ENCODE results near the gene C22orf42.

DNA sequence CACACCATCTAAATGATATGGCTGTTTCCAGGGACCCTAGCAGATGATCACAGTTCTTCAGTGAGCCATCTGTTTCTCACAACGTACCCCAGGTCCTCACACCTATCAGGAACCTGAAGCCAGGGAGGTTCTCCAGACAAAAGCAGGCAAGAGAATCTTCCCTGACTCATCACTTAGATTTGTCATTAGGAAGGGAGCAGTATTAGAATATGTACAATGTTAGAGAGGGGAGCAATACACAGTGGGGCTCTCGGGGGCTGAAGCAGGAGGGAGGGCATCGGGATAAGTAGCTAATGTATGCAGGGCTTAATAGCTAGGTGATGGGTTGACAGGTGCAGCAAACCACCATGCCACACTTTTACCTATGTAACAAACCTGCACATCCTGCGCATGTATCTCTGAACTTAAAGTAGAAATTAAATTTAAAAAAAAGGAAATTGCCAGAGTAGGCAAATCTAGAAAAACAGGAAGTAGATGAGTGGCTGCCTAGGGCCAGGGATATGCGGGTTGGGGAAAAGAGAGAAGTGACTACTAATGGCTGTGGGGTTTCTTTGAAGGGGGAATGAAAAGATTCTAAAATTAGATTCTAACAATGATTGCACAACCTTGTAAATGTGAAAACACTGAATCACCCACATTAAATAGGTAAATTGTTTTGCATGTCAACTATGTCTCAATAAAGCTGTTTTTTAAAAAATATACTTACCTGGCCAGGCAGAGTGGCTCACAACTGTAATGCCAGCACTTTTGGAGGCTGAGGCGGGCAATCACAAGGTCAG, 14.4 kb downstream of the C22orf42 start:
- TF ChIP-seq, protein P1, sequence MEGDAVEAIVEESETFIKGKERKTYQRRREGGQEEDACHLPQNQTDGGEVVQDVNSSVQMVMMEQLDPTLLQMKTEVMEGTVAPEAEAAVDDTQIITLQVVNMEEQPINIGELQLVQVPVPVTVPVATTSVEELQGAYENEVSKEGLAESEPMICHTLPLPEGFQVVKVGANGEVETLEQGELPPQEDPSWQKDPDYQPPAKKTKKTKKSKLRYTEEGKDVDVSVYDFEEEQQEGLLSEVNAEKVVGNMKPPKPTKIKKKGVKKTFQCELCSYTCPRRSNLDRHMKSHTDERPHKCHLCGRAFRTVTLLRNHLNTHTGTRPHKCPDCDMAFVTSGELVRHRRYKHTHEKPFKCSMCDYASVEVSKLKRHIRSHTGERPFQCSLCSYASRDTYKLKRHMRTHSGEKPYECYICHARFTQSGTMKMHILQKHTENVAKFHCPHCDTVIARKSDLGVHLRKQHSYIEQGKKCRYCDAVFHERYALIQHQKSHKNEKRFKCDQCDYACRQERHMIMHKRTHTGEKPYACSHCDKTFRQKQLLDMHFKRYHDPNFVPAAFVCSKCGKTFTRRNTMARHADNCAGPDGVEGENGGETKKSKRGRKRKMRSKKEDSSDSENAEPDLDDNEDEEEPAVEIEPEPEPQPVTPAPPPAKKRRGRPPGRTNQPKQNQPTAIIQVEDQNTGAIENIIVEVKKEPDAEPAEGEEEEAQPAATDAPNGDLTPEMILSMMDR (IDR thresholded peaks at IDR 0.05), result no peak
- no peak for TF ChIP-seq POLR2A (IDR thresholded peaks at IDR 0.05)
